NCI-H345 (cell line): ENCODE measurements around the gene JPH4.
"Not testable (repeated sequence)": the region's sequence is repeated elsewhere in the genome, so short reads cannot be mapped to it uniquely, and the experiment has no call there.

ENCODE experiments used
- DNase-seq: peaks from one replicate; lab custom pipeline; 2025; lab: John Stamatoyannopoulos, UW

Gene JPH4

GRCh38 chr14:23578560-23579310, at the start of gene JPH4:
Gene JPH4, minus strand, starts transcription at chr14:23578790. Its CDS starts 1,337 bp downstream, at chr14:23577453.
- DNase-seq: peak; percentile 54

- DNase-seq: no peak
Measured at GRCh38 chr14:23627961-23628360, 49.4 kb upstream of the JPH4 start.

- no peak for DNase-seq
Measured at GRCh38 chr14:23626946-23627345, 48.4 kb upstream of the JPH4 start.

- no peak for DNase-seq
Measured at GRCh38 chr14:23624830-23625404, 46.3 kb upstream of the JPH4 start.

- DNase-seq: no peak
Measured at GRCh38 chr14:23623962-23624361, 45.4 kb upstream of the JPH4 start.

GRCh38 chr14:23622990-23623389, 44.4 kb upstream of the JPH4 start:
- no peak for DNase-seq

GRCh38 chr14:23621932-23622730, 43.5 kb upstream of the JPH4 start:
- no peak for DNase-seq

GRCh38 chr14:23621204-23621931, 42.8 kb upstream of the JPH4 start:
- no peak for DNase-seq

GRCh38 chr14:23620177-23620702, 41.6 kb upstream of the JPH4 start:
- DNase-seq: no peak

GRCh38 chr14:23618415-23618988, 39.9 kb upstream of the JPH4 start:
- DNase-seq: no peak

- no peak for DNase-seq
Measured at GRCh38 chr14:23617539-23617938, 38.9 kb upstream of the JPH4 start.

GRCh38 chr14:23615856-23616255, 37.3 kb upstream of the JPH4 start:
- DNase-seq: no peak

GRCh38 chr14:23614395-23614828, 35.8 kb upstream of the JPH4 start:
- DNase-seq: no peak

GRCh38 chr14:23613242-23614070, 34.9 kb upstream of the JPH4 start:
- DNase-seq: no peak

- DNase-seq: no peak
Measured at GRCh38 chr14:23612802-23613201, 34.2 kb upstream of the JPH4 start.

GRCh38 chr14:23612354-23612732, 33.8 kb upstream of the JPH4 start:
- no peak for DNase-seq

- no peak for DNase-seq
Measured at GRCh38 chr14:23610815-23611289, 32.3 kb upstream of the JPH4 start.

GRCh38 chr14:23610090-23610814, 31.7 kb upstream of the JPH4 start:
- DNase-seq: no peak

- not testable (repeated sequence) for DNase-seq
Measured at GRCh38 chr14:23609411-23610089, 31.0 kb upstream of the JPH4 start.
